Upper lobe of left lung (tissue), 4 donors: ENCODE measurements around the gene KRT33B.

Source experiments
- EP300 ChIP-seq, 4 donors: sonication (generic); formaldehyde crosslinking; IDR thresholded peaks; one replicate each; pipeline ENCODE4 v1.5.1; 2017; ENCODE audit warnings: antibody characterized with exemption in 4 of 4, control low read depth in 2 of 4
- POLR2A ChIP-seq, 4 donors: fragments of 450-650 bp; IDR thresholded peaks; one replicate each; pipeline ENCODE4 v1.5.1; 2016 to 2017; ENCODE audit warnings: antibody characterized with exemption in 4 of 4, mild to moderate bottlenecking in 2 of 4
- TF ChIP-seq, protein P1 (sequence below), 6 experiments: fragments of 450-650 bp in 4 of 6; fragments of 200-600 bp in 2 of 6; sonication (generic) in 2 of 6; IDR thresholded peaks; one replicate each; pipeline ENCODE4 v1.5.1; 2016 to 2019; ENCODE audit warnings: antibody characterized with exemption in 6 of 6

DNA sequence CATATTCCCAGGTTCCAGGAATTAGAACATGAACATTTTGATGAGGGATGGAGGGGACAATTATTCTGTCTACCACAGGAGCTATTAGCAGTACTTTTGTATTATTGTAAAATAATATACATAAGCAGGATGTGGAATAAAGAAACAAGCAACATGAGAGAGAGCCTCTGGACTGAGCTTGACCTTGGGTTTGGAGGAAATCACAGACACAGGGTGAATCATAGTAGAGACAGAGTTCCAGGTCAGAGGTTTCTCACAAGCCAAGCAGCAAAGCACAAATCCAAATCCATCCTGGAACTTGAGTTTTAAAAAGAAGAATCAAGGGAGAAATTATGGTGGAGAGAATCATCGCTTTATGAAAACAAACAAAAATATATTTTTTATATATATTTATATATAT lies 22.7 kb upstream of the KRT33B start:
- TF ChIP-seq, protein P1, sequence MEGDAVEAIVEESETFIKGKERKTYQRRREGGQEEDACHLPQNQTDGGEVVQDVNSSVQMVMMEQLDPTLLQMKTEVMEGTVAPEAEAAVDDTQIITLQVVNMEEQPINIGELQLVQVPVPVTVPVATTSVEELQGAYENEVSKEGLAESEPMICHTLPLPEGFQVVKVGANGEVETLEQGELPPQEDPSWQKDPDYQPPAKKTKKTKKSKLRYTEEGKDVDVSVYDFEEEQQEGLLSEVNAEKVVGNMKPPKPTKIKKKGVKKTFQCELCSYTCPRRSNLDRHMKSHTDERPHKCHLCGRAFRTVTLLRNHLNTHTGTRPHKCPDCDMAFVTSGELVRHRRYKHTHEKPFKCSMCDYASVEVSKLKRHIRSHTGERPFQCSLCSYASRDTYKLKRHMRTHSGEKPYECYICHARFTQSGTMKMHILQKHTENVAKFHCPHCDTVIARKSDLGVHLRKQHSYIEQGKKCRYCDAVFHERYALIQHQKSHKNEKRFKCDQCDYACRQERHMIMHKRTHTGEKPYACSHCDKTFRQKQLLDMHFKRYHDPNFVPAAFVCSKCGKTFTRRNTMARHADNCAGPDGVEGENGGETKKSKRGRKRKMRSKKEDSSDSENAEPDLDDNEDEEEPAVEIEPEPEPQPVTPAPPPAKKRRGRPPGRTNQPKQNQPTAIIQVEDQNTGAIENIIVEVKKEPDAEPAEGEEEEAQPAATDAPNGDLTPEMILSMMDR (IDR thresholded peaks at IDR 0.05), result no peak
- no peak for TF ChIP-seq POLR2A (IDR thresholded peaks at IDR 0.05)
- no peak for TF ChIP-seq EP300 (IDR thresholded peaks at IDR 0.05)
